Endothelial cell of hepatic sinusoid (primary cell): ENCODE measurements around the gene CHRM1.

Experiments
- in situ Hi-C: cut with HindIII; loops from 2 replicates; pipeline ENCODE4 v1.10.0; 2017; ENCODE audit warnings: low sequenced_read_pairs

Gene CHRM1

DNA sequence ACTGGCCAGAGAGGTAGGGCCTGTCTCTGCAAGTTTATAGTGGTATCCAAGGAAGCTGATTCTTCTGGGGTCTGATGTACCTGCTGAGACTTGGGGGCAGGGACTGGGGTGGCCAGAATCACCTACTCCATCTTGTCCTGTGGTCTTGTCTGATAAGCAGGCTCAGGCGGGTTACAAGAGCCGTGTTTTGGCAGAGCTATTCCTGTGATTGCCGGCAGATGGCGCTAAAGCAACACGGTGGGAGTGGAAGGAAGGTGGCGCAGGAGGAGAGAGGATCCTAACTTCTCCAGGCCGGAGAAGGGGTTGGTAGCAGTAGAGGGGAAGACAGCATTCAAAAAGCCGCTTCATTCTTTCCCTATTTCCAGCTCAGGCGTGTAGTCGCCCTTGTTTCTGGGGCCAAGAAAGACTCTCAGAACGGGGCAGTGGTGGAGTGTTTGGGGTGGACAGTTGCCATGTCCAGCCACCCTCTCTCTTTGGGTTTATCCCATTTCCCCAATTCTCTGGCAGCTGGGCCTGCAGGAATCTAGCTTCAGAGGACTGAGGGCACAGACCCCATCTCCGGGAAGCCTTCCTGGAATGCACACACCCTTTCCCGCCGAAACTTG lies 15.1 kb downstream of the CHRM1 start:
- in situ Hi-C loops, result loop anchor here (10.0 kb wide), 1 partner anchor 99 kb away; no protein-coding TSS in a partner anchor

DNA sequence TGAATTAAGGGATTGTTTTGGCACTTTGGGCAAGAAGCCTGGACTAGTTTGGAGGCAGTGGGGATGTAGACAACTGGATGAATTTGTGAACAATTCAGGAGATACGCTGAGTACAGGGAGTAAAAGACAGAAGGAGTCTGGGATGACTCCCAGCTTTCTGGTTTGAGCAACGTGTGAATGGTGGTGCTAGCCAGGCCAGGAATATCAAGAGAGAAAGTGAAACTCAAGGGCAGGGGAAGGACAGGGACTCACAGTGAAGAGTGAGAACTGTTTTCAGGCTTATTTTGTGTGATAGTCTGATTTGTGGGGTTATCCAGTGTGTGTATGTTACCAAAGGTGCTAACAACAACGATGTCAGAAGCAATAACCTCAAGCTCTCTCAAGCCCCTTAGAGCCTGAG lies 15.9 kb downstream of the CHRM1 start:
- in situ Hi-C loops, result loop anchor here (10.0 kb wide), 1 partner anchor 100 kb away; no protein-coding TSS in a partner anchor

DNA sequence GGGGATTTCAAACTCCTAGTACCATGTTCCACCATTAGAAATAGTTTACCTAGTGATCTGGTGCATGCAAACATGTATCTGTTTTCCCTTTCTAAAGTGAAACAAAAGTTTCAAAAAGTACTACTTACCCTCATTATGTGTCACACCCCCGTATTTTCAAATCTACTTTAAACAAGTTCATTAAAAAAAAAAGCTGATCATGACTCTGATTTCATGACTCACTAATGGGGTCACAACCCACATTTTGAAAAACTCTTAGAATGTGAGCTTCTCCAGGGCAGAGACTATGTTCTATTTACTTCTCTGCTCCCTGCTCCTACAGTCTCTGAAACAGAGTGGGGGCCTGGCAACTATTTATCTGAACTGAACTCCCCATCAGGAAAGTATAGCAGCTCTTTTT lies 18.2 kb downstream of the CHRM1 start:
- in situ Hi-C loops, result loop anchor here (10.0 kb wide), 1 partner anchor 102 kb away; no protein-coding TSS in a partner anchor

DNA sequence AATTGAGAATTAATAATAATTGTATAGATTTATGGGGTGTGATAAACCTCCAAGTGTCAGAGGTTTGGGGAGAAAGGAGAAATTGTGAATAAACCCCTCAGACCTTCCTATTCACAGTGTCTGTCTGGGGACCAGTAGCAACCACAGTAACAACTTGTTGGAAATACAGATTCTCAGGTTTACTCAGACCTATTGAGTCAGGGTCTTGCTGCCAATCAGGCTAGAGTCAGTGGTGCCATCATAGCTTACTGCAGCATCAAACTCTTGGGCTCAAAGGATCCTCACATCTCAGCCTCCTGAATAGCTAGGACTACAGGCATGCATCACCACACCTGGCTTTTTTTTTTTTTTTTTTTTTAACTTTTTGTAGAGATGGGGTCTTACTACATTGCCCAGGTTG lies 23.1 kb downstream of the CHRM1 start:
- in situ Hi-C loops, result no loop called here

DNA sequence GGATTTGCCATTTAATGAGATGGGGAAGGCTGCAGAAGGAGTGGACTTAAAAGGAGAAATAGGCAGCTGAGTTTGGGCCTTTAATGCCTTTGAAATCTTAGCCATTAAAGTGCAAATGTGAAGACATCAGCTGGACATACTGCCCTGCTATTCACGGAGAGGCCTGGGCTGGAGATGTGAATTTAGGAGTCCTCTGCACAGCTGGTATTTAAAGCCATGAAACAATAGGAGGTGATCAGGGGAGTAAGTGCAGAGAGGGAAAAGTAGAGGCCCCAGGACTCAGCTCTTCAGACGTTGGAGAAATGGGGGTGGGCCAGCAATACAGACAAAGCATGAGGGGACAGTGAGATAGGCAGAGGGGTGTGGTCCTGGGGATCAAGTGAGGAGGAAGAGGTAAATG lies 23.9 kb downstream of the CHRM1 start:
- in situ Hi-C loops, result no loop called here

DNA sequence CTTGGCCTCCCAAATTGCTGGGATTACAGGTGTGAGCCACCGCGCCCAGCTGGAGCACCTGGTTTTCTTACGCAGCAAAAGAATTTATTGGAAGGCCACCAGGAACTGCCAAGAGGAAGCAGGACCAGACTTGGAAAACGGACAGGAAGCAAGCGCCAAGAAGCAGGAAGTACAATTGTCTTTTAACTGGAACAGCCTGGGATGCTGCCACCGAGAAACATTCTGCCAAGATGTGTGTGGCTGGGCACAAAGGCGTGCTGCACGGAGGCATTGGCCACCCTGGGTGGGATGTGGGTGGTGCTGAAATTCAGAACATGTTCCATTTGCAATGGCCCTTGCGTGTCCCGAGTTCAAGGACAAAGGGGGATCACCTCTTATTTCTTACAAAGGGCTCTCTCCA lies 25.1 kb downstream of the CHRM1 start:
- in situ Hi-C loops, result no loop called here

DNA sequence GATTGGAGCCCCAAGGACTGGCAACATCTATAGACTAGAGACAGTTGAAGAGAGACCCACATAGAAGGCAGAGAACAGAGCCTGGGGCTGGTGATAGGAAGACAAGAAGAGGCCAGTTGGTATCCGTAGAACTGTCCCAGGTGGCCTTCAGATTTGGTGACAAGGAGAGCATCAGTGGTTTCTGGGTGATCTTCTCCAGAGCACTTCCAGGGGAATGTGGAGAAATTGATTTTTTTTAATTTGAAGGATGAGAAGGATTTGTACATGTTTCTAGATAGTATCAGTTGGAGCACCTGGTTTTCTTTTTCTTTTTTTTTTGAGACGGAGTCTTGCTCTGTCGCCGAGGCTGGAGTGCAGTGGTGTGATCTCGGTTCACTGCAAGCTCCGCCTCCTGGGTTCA lies 25.7 kb downstream of the CHRM1 start:
- in situ Hi-C loops, result no loop called here

DNA sequence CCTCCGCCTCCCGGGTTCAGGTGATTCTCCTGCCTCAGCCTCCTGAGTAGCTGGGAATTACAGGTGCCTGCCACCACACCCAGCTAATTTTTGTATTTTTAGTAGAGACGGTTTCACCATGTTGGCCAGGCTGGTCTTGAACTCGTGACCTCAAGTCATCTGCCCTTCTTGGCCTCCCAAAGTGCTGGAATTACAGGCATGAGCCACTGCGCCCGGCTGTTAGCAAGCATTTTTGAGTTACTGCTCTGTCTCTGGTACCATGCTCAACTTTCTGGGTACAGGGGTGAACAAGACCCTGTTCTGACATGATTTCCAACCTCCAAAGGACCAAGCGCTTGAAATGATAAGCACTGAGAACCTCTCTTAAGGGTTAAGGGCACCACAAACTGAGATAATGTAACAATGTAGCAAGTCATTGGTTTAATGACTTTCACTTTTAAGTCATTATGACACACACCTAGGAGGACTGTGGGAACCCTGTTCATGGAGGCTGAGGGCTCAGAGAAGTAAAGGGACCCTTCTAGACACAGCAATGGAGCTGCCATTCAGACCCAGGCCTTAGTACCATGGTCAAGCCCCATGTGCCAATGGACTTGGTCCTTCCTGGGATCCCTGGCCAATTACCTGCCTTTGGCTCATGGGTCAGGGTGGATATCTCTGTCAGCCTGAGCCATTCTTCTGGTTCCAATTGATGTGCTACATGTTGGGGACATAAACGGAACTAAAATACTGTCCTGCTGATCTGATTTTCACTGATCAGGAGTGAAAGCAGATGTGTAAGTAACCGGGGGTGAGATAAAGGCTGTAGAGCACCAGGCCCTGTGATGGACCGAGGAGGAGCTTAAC lies 28.9 kb downstream of the CHRM1 start:
- in situ Hi-C loops, result no loop called here

DNA sequence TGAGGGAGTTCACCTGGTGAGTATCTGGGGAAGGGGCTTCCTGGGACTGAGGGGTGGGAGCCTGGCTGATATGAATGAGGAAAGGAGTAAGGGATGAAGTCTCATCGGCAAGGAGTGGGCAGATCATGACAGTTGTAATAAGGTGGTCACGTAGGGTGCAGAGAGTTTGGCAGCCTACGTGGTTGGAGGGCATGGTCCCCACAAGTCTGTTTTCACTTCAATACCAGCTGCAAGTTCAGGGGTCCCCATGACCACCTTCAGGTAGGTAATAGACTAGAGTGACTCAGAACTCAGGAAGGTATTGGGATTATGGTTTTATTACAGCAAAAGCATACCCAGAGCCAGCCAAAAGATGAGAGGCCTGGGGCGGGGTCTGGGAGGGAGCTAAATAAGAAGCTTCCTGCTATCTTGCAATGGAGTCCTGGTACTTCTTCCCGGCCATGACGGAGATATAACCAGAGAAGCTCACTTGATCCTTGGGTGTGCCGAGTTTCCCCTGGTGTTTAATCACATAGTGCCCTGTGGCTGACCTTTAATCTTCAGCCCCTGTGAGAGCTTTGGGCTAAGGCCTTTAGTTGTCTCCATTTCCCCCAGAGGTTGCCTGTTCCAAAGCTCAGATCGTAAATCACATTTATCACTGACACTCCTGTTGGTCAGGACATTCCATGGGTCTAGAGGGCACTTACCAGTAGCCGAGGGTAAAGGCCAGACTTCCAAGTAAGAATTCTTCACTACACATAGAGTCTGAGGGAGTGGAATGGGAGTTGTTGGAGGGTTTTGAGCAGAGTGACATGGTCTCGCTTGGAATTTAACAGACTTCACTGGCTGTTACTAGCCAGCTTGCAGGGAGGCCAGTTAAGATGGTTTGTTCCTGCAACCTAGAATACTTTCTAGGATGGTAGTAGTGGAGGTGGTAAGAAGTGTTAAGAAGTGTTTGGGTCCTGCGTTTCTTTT lies 31.4 kb downstream of the CHRM1 start:
- in situ Hi-C loops, result no loop called here

DNA sequence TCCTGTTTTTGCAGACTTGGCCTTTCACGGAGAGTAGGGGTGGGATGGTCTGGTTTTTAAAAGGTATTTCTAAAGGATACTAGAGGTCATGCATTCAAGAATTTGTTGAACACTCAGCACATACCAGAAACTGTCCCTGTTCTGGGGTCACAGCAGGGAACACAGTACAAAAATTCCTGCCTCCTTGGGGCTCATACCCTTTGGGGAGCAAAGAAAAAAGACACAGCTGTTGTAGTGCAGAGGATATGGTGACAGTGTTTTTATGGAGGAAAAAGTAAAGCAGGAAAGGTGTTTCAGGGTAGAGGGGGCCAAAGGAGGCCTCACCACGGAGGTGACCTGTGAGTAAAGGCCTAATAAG lies 32.1 kb downstream of the CHRM1 start:
- in situ Hi-C loops, result no loop called here

DNA sequence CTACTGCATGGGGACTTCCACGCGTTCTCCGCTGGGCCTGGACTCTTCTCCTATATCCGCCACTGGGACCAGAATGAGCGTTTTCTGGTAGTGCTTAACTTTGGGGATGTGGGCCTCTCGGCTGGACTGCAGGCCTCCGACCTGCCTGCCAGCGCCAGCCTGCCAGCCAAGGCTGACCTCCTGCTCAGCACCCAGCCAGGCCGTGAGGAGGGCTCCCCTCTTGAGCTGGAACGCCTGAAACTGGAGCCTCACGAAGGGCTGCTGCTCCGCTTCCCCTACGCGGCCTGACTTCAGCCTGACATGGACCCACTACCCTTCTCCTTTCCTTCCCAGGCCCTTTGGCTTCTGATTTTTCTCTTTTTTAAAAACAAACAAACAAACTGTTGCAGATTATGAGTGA lies 32.8 kb downstream of the CHRM1 start:
- in situ Hi-C loops, result no loop called here

DNA sequence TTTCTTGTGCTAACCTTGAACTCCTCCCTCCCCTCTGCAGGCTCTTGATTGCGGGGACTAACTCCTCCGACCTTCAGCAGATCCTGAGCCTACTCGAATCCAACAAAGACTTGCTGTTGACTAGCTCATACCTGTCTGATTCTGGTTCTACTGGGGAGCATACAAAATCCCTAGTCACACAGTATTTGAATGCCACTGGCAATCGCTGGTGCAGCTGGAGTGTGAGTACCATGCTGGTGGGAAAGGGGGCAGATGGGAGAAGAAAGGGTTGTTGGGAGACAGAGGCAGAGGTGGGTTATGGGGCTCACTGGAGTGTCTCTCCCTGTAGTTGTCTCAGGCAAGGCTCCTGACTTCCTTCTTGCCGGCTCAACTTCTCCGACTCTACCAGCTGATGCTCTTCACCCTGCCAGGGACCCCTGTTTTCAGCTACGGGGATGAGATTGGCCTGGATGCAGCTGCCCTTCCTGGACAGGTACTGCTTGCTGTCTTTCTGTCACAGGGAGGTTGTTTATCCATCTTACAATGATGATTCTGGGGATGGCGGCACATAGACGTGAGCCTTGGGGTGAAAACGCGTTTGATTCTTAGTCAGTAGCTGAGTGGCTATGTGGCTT lies 35.9 kb downstream of the CHRM1 start:
- in situ Hi-C loops, result no loop called here

DNA sequence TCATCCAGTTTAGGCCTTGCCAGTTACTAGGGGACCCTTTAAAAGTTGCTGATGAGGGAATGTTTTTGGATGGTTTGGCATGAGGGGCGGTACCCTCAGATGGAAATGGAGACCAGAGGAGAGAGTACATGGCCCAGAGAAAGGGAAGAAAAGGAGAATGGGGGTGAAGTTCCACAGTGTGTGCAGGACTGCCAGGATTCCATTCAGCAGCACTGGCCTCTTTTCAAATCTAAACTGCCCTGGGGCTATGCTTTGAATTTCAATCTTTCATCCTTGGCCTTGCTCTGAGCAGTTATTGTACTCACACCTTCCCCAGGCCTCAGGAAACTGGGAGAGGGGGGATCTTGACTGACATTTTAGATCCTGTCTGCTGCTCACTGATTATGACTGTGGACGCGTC lies 37.5 kb downstream of the CHRM1 start:
- in situ Hi-C loops, result no loop called here

DNA sequence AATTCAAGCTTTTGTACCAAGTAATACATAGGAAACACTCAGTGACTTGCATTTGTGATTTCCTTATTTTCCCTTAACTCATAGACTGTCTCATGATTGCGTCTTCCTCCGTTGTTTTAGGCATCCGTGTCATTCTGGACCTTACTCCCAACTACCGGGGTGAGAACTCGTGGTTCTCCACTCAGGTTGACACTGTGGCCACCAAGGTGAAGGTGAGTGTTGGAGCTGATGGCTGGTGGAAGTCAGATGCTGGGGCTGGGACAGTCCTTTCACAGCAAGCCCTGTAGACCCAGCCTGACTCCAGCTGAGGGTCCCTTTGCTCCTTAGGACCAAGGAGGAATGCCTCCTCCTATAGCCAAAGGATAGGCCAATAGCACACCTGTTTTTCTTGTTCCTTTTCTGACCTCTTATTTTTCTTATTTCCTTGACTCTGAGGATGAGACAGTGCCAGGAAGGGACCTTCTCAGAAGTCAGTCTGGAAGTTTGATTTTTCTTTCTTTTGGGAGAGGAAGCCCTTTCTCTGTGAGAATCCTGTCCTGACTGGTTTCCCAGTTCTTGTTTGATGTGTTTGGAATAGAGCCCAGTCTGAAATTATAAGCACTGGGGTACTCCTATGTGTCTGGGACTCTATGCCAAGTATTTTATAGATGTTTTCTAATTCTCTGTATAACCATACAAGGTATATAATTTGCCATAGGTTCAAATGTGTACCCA lies 38.2 kb downstream of the CHRM1 start:
- in situ Hi-C loops, result no loop called here

DNA sequence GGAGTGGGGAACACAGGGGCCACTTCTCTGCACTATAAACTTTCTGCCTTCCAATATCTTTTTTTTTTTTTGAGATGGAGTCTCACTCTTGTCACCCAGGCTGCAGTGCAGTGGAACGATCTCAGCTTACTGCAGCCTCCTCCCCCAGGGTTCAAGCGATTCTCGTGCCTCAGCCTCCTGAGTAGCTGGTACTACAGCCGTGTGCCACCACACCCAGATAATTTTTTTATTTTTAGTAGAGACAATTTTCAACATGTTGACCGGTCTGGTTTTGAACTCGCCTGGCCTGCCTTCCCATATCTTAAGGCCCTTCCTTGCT lies 38.8 kb downstream of the CHRM1 start:
- in situ Hi-C loops, result no loop called here

DNA sequence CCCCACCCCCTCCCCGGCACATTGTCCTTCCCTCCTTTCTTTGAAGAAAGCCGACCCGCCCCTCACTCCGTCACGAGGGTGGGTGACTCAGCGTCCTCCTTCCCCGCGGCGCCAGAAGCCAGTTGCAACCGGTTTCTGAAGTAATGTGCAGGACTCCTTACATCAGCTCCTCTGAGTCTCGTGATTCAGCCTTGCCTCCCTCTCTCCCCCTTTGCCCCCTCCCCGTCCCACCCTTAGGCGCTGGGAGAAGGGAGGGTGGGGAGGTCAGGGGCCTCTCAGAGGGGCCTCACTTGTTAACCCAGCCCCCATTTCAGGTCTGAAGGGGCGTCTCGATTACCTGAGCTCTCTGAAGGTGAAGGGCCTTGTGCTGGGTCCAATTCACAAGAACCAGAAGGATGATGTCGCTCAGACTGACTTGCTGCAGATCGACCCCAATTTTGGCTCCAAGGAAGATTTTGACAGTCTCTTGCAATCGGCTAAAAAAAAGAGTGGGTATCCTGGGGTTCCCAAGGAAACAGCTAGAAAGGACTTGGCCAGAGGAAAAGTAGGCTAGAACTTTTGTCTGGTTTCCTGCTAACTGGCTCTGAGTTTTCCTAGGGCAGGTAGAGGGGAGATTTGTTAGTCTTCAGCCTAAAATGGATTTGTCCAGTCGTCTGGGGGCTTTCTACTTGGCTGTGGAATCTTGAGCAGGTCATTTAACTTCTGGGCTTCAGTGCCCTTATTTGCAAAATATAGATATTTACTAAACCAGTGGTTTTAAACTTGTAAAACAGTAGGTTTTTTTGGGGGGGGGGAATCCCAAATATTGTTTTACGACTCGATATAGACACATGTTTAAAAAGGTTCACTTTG lies 39.4 kb downstream of the CHRM1 start:
- in situ Hi-C loops, result no loop called here

DNA sequence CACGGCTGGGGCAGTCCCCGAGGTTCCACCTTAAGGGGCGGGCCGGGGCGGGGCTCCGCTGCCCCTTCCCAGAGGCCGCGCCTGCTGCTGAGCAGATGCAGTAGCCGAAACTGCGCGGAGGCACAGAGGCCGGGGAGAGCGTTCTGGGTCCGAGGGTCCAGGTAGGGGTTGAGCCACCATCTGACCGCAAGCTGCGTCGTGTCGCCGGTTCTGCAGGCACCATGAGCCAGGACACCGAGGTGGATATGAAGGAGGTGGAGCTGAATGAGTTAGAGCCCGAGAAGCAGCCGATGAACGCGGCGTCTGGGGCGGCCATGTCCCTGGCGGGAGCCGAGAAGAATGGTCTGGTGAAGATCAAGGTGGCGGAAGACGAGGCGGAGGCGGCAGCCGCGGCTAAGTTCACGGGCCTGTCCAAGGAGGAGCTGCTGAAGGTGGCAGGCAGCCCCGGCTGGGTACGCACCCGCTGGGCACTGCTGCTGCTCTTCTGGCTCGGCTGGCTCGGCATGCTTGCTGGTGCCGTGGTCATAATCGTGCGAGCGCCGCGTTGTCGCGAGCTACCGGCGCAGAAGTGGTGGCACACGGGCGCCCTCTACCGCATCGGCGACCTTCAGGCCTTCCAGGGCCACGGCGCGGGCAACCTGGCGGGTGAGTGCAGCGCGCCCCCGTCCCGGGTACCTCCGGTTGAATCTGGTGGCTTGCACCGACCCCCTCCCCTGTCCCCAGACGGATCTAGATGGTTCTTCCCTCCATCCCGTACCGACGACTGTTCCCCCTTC lies 40.2 kb downstream of the CHRM1 start, which contains the start of gene SLC3A2:
SLC3A2 (plus strand) TSS at position 94 of the 776 bp plus-strand sequence; CDS start at position 222, 128 bp downstream.
- in situ Hi-C loops, result no loop called here

DNA sequence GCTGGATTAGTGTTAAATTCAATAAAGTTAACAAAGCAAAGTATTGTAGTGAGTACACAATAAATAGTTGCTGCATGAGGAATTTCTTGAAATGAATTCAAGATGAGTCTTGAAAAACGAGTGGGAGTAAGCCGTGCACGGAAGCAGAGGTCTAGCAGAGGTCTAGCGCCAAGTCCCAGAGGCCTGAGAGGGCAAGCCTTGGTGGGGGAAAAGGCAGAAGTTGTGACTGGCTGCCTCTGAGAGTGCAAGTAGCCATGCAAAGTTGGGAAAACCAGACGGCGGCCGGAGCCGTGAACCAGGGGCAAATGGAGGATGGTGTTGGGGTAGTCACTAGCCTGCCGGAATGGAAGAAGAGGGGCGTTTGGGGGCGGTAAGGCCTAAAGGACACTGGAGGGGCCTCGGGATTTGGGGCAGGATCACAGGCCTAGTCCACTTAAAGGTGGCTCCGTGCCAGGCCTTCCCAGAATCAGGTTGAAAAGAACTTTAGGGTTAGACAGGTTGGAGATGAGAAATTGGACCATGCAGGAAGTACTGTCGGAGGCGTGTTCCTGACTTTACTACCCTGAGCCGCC lies 40.8 kb downstream of the CHRM1 start:
- in situ Hi-C loops, result no loop called here
